D341Med (cell line): ENCODE data around the gene USP34.
A peak's percentile ranks its signal among the peaks of the same experiment; 100 is the strongest.
"Not testable (repeated sequence)": the region's sequence is repeated elsewhere in the genome, so short reads cannot be mapped to it uniquely, and the experiment has no call there.

Experiments used
- DNase-seq: peaks from one replicate; pipeline ENCODE4 v3.0.0; 2012; ENCODE audit warnings: low spot score

The USP34 gene

GRCh38 chr2:61148091-61148490 is 322.8 kb downstream of the USP34 start:
- not testable (repeated sequence) for DNase-seq

GRCh38 chr2:61145990-61146389 is 324.9 kb downstream of the USP34 start:
- no peak for DNase-seq

GRCh38 chr2:61144697-61145268 is 326.1 kb downstream of the USP34 start:
- DNase-seq = peak; percentile 94

GRCh38 chr2:61141151-61141550 is 329.7 kb downstream of the USP34 start:
- DNase-seq = no peak

GRCh38 chr2:61138859-61139258 is 332.0 kb downstream of the USP34 start:
- no peak for DNase-seq
